IPS-20b (cell line): ENCODE results near the gene NAALADL2.

Experiments
- H3K27ac ChIP-seq: one replicate; pipeline ENCODE4 v1.5.1; 2013; ENCODE audit warnings: low read length
- H3K27me3 ChIP-seq: 2 replicates; pipeline ENCODE4 v1.6.1; 2013; ENCODE audit warnings: mild to moderate bottlenecking, low read length, inconsistent platforms; ENCODE audit not compliant: insufficient read depth
- H3K36me3 ChIP-seq: 2 replicates; pipeline ENCODE4 v1.6.1; 2013; ENCODE audit warnings: low read depth, mild to moderate bottlenecking, inconsistent platforms, low read length, moderate library complexity; ENCODE audit not compliant: insufficient read depth
- H3K4me1 ChIP-seq: 2 replicates; pipeline ENCODE4 v1.6.1; 2013; ENCODE audit warnings: mild to moderate bottlenecking, control low read depth, inconsistent platforms, low read length, moderate library complexity; ENCODE audit not compliant: insufficient read depth
- H3K4me3 ChIP-seq: 2 replicates; pipeline ENCODE4 v1.5.1; 2013; ENCODE audit warnings: mild to moderate bottlenecking, low read length, inconsistent platforms
- H3K9ac ChIP-seq: 2 replicates; pipeline ENCODE4 v1.6.1; 2013; ENCODE audit warnings: low read depth, mild to moderate bottlenecking, inconsistent platforms, low read length, moderate library complexity
- H3K9me3 ChIP-seq: 2 replicates; pipeline ENCODE4 v1.6.1; 2013; ENCODE audit warnings: mild to moderate bottlenecking, low read depth, low read length, inconsistent platforms; ENCODE audit not compliant: insufficient read depth

The NAALADL2 gene

GRCh38 chr3:175620532-175620931 is 761.4 kb downstream of the NAALADL2 start:
- no peak overlapping the region for H3K27ac ChIP-seq

GRCh38 chr3:175640958-175641357 is 781.8 kb downstream of the NAALADL2 start:
- no peak overlapping the region for H3K27ac ChIP-seq
- H3K36me3 ChIP-seq, result no peaks in the 10 kb centered on the region
- no peak overlapping the region for H3K4me3 ChIP-seq
- H3K4me1 ChIP-seq, result no peaks in the 10 kb centered on the region
- H3K9me3 ChIP-seq, result no peaks in the 10 kb centered on the region
- H3K9ac ChIP-seq, result no peak overlapping the region
- H3K27me3 ChIP-seq, result no peaks in the 10 kb centered on the region

More at GRCh38 chr3:175620532-175620931, 761.4 kb downstream of the NAALADL2 start:
- Histone ChIP-seq H3K27me3 (no peaks in the 10 kb centered on the region), H3K9ac (no peak overlapping the region), H3K4me1 (no peaks in the 10 kb centered on the region), H3K9me3 (no peaks in the 10 kb centered on the region), H3K36me3 (no peaks in the 10 kb centered on the region), H3K4me3 (no peak overlapping the region)

GRCh38 chr3:175646865-175647264 is 787.7 kb downstream of the NAALADL2 start:
- no peaks in the 10 kb centered on the region for H3K36me3 ChIP-seq
- no peaks in the 10 kb centered on the region for H3K9me3 ChIP-seq
- no peaks in the 10 kb centered on the region for H3K4me1 ChIP-seq
- H3K27ac ChIP-seq, result no peak overlapping the region
- H3K27me3 ChIP-seq, result no peaks in the 10 kb centered on the region
- no peak overlapping the region for H3K9ac ChIP-seq
- no peak overlapping the region for H3K4me3 ChIP-seq

- no peaks in the 10 kb centered on the region for H3K27me3 ChIP-seq
- H3K4me1 ChIP-seq, result no peaks in the 10 kb centered on the region
- no peak overlapping the region for H3K9ac ChIP-seq
- no peaks in the 10 kb centered on the region for H3K9me3 ChIP-seq
- H3K36me3 ChIP-seq, result no peaks in the 10 kb centered on the region
- H3K4me3 ChIP-seq, result no peak overlapping the region
- H3K27ac ChIP-seq, result no peak overlapping the region
These were observed 789.8 kb downstream of the NAALADL2 start for GRCh38 chr3:175648899-175649298.

- no peak overlapping the region for H3K4me3 ChIP-seq
- H3K27me3 ChIP-seq, result no peaks in the 10 kb centered on the region
- H3K27ac ChIP-seq, result no peak overlapping the region
- no peaks in the 10 kb centered on the region for H3K9me3 ChIP-seq
- no peaks in the 10 kb centered on the region for H3K36me3 ChIP-seq
- no peaks in the 10 kb centered on the region for H3K4me1 ChIP-seq
- no peak overlapping the region for H3K9ac ChIP-seq
These were observed 792.6 kb downstream of the NAALADL2 start for GRCh38 chr3:175651716-175652115.

- no peaks in the 10 kb centered on the region for H3K4me1 ChIP-seq
- H3K27me3 ChIP-seq, result no peaks in the 10 kb centered on the region
- H3K4me3 ChIP-seq, result no peak overlapping the region
- H3K9me3 ChIP-seq, result no peaks in the 10 kb centered on the region
- no peaks in the 10 kb centered on the region for H3K36me3 ChIP-seq
- no peak overlapping the region for H3K9ac ChIP-seq
- no peak overlapping the region for H3K27ac ChIP-seq
These were observed 796.2 kb downstream of the NAALADL2 start for GRCh38 chr3:175655351-175655750.

GRCh38 chr3:175656461-175656860 is 797.3 kb downstream of the NAALADL2 start:
- Histone ChIP-seq H3K9ac (no peak overlapping the region), H3K27ac (no peak overlapping the region), H3K4me1 (no peaks in the 10 kb centered on the region), H3K36me3 (no peaks in the 10 kb centered on the region), H3K4me3 (no peak overlapping the region), H3K9me3 (no peaks in the 10 kb centered on the region; the same call in 1 of the 2 replicates), H3K27me3 (no peaks in the 10 kb centered on the region)

GRCh38 chr3:175659670-175660350 is 800.7 kb downstream of the NAALADL2 start:
- Histone ChIP-seq H3K4me1 (no peaks in the 10 kb centered on the region), H3K27me3 (no peaks in the 10 kb centered on the region), H3K9me3 (no peaks in the 10 kb centered on the region; the same call in 1 of the 2 replicates), H3K9ac (no peak overlapping the region), H3K27ac (no peak overlapping the region), H3K4me3 (no peak overlapping the region), H3K36me3 (no peaks in the 10 kb centered on the region)

- Histone ChIP-seq H3K9ac (no peak overlapping the region), H3K27ac (no peak overlapping the region), H3K4me3 (no peak overlapping the region), H3K27me3 (no peaks in the 10 kb centered on the region), H3K4me1 (no peaks in the 10 kb centered on the region), H3K9me3 (no peaks in the 10 kb centered on the region; the same call in 1 of the 2 replicates), H3K36me3 (no peaks in the 10 kb centered on the region)
These were observed 803.7 kb downstream of the NAALADL2 start for GRCh38 chr3:175662815-175663214.

GRCh38 chr3:175664911-175665310 is 805.8 kb downstream of the NAALADL2 start:
- no peak overlapping the region for H3K4me3 ChIP-seq
- H3K27me3 ChIP-seq, result no peaks in the 10 kb centered on the region
- no peaks in the 10 kb centered on the region; the same call in 1 of the 2 replicates for H3K9me3 ChIP-seq
- no peak overlapping the region for H3K27ac ChIP-seq
- H3K4me1 ChIP-seq, result no peaks in the 10 kb centered on the region
- H3K9ac ChIP-seq, result no peak overlapping the region
- no peaks in the 10 kb centered on the region for H3K36me3 ChIP-seq

- H3K4me1 ChIP-seq, result no peaks in the 10 kb centered on the region
- no peaks in the 10 kb centered on the region for H3K36me3 ChIP-seq
- H3K27me3 ChIP-seq, result no peaks in the 10 kb centered on the region
- no peaks in the 10 kb centered on the region for H3K9me3 ChIP-seq
- H3K9ac ChIP-seq, result no peak overlapping the region
- H3K27ac ChIP-seq, result no peak overlapping the region
- H3K4me3 ChIP-seq, result no peak overlapping the region
These were observed 809.2 kb downstream of the NAALADL2 start for GRCh38 chr3:175668300-175668699.

GRCh38 chr3:175670557-175670956 is 811.4 kb downstream of the NAALADL2 start:
- H3K36me3 ChIP-seq, result no peaks in the 10 kb centered on the region
- H3K9me3 ChIP-seq, result no peaks in the 10 kb centered on the region
- no peaks in the 10 kb centered on the region for H3K27me3 ChIP-seq
- no peak overlapping the region for H3K9ac ChIP-seq
- no peak overlapping the region for H3K4me3 ChIP-seq
- no peaks in the 10 kb centered on the region for H3K4me1 ChIP-seq
- H3K27ac ChIP-seq, result no peak overlapping the region
